Effector memory CD8-positive, alpha-beta T cell (primary cell): Measurements from ENCODE around the gene SPATA31A7.
"Not testable (repeated sequence)": the region's sequence is repeated elsewhere in the genome, so short reads cannot be mapped to it uniquely, and the experiment has no call there.

Source experiments
- ATAC-seq: fragments of 150-1000 bp; cut with Tn5 transposase; replicated peaks from 2 replicates; pipeline ENCODE4 v1.10.0; 2021; ENCODE audit warnings: mild to moderate bottlenecking, moderate library complexity
- DNase-seq, 3 experiments: peaks; one replicate each; pipeline ENCODE4 v3.0.0; 2021
- H3K27ac Mint-ChIP-seq, 2 donors: one replicate each; pipeline ENCODE4 v1.8.0; 2022; ENCODE audit warnings: mild to moderate bottlenecking in 2 of 2, mixed read lengths in 2 of 2, moderate library complexity in 2 of 2
- H3K27me3 Mint-ChIP-seq, 2 donors: one replicate each; pipeline ENCODE4 v1.8.0; 2022; ENCODE audit warnings: mixed read lengths in 2 of 2
- H3K36me3 Mint-ChIP-seq: one replicate; pipeline ENCODE4 v1.8.0; 2022; ENCODE audit warnings: mild to moderate bottlenecking, moderate library complexity, mixed read lengths; ENCODE audit not compliant: insufficient read depth
- H3K4me1 Mint-ChIP-seq, 2 donors: one replicate each; pipeline ENCODE4 v1.8.0; 2022; ENCODE audit warnings: low read depth in 2 of 2, mixed read lengths in 2 of 2
- H3K4me3 Mint-ChIP-seq, 2 donors: one replicate each; pipeline ENCODE4 v1.8.0; 2022; ENCODE audit warnings: mild to moderate bottlenecking in 2 of 2, mixed read lengths in 2 of 2, moderate library complexity in 2 of 2
- H3K9me3 Mint-ChIP-seq, 2 donors: one replicate each; pipeline ENCODE4 v1.8.0; 2022; ENCODE audit warnings: mixed read lengths in 2 of 2
- total RNA-seq, 9 experiments: gene quantifications; one replicate each; lab custom pipeline; 2026; lab: John Stamatoyannopoulos, UW

Gene SPATA31A7
- total RNA-seq = 0 reads per million in 9 experiments

DNA sequence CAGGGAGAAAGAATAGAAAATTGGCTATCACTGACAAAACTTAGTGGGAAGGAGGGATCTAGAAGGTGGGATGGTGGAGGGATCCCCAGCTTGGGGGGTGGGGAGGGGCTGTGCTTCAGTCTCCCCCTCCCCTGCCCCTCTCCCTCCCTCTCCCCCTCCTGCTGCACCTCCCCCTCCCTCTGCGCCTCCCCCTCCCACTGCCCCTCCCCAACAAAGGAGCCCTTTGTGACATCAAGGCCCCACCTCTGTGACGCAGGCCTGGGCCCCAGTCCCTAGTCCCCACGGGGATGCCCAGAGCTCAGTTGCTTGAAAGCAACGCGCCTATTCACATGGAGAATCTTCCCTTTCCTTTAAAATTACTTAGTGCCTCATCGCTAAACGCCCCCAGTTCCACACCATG is at the start of gene SPATA31A7:
TSS of gene SPATA31A7 (plus strand) at position 301 of the 400 bp plus-strand sequence. CDS start at position 330, 29 bp downstream.
- not testable (repeated sequence) for H3K9me3 Mint-ChIP-seq, H3K27ac Mint-ChIP-seq, DNase-seq, H3K4me1 Mint-ChIP-seq, H3K36me3 Mint-ChIP-seq, H3K27me3 Mint-ChIP-seq, H3K4me3 Mint-ChIP-seq, ATAC-seq

DNA sequence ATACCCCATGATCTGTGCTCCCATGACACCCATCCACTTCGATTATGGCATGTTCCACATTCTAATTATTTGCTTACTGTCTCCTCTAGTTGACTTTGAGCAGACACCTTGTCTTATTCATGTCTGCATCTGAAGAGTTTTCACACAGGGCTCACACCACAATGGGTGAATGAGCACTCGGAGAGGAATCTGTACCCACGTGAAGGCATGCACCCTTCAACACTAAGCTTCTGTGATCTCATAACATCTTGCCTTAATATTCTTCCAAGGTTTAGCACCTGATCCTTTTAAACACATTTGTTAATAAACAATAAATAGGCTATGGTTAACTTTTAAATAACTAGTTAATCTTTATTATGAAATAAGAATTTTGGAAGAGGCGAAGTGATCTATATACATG is 36.6 kb downstream of the SPATA31A7 start:
- not testable (repeated sequence) for H3K9me3 Mint-ChIP-seq, H3K4me1 Mint-ChIP-seq, H3K27me3 Mint-ChIP-seq

More for the DNA sequence above, 36.6 kb downstream of the SPATA31A7 start:
- not testable (repeated sequence) for ATAC-seq, H3K36me3 Mint-ChIP-seq, H3K27ac Mint-ChIP-seq, H3K4me3 Mint-ChIP-seq, DNase-seq
